Effector CD8-positive, alpha-beta T cell (primary cell): ENCODE results near the gene MROH7.

ENCODE experiments used
- DNase-seq: peaks from one replicate; lab custom pipeline; 2025; lab: John Stamatoyannopoulos, UW

MROH7 gene

DNA sequence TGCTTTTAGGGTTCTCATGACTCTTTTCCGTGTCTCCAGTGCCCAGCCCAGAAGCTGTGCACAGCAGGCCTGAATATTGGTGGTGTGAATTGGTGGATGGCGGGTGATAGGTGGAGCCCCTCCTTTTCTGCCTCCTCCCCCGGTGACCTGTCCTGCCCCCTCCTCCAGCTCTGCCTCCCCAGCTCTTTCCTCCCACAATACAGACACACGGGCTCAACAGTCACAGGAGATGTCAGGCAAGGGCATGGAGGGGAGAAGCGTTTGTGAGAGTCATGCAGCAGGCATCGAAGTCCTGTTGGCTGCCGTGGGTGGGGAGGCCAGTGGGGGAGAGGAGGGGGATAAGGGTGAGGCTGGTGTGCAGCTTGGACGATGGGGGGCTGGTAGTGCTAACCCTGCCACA is 56.8 kb downstream of the MROH7 start:
- no peak for DNase-seq

DNA sequence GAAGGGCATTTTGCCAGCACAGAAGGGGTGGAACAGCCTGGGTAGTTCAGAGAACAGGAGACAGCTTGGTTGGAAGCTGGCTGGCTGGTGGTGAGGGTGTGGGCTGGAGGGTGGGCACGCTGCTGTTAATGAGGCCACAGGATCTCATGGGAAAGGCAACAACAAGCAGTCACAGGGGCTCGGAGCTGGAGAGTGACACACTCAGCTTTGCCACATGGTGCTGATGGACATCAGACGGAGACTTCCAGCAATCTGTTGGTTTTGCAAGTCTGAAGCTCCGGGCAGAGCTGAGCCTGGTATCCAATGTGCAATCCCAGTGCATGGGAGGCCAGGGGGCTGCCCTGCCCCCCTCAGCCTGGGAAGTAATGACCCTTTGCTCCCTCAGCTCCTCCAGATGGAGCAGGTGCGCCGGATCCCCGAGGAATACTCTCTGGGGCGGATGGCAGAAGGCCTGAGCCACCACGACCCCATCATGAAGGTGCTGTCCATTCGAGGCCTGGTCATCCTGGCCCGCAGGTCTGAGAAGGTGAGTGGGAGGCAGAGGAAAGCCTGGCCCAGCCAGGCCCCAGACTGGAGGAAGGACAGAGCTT is 58.4 kb downstream of the MROH7 start:
- no peak for DNase-seq

DNA sequence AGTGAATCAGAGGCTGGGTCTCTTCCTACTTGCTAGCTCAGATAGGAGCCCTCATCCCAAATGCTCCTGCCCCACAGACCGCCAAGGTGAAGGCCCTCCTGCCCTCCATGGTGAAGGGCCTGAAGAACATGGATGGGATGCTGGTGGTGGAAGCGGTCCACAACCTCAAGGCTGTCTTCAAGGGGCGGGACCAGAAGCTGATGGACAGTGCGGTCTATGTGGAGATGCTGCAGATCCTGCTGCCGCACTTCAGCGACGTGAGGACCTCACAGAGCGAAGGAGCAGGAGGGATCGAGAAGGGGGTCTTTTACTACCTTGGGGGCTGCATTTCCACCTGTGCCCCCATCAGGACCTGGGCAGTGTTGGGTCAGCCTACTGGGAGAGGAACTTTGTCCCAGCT is 59.5 kb downstream of the MROH7 start:
- no peak for DNase-seq

DNA sequence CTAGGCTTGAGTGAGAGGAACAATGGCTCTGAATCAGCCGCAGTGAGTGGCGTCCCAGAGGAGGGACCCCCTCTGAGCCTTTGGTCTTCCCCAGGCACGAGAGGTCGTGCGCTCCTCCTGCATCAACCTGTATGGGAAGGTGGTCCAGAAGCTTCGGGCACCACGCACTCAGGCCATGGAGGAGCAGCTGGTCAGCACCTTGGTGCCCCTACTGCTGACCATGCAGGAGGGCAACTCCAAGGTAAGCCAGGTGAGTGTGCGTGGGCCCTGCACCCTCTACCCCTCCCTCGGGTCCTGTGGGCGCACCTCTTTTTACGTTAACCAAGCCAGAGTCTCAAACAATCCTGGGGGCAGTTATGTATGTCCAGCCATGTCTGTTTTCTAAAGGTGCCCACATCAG is 60.4 kb downstream of the MROH7 start:
- DNase-seq = no peak

DNA sequence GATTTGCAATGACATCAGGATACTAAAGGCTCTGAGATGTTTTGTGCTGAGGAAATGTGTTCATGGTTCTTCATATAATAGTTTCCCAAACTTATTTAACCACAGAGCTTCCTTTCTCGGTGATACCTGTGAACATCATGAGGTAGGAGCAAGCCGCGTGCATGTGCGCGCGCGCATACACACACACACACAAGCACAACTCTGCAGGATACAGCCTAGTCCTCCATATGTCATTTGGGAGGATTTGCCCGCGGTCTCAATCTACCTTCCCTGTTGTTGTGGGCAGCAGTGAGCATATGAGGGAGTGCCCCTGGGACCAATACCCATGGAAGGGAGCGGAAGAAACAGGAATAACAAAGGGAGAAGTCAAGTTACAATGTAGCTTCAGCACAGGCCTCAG is 61.9 kb downstream of the MROH7 start:
- no peak for DNase-seq

DNA sequence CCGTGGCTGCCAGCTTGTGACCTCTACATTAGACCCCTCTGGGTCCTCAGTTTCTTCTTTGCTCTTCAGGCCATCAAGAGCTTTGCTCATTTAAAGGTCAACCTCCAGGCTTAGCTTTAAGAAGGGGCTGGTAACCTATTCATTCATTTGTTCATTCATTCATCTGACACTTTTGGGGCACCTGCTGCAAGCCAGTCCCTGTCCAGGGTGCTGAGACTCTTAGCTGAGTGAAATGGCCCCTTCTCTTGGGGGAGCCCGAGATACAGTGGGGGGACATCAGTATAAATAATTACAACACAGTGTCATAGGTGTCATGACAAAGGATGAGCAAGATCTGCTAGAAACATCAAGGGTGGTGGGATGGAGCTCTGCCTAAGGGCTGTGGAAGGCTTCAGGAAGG is 63.6 kb downstream of the MROH7 start:
- no peak for DNase-seq

DNA sequence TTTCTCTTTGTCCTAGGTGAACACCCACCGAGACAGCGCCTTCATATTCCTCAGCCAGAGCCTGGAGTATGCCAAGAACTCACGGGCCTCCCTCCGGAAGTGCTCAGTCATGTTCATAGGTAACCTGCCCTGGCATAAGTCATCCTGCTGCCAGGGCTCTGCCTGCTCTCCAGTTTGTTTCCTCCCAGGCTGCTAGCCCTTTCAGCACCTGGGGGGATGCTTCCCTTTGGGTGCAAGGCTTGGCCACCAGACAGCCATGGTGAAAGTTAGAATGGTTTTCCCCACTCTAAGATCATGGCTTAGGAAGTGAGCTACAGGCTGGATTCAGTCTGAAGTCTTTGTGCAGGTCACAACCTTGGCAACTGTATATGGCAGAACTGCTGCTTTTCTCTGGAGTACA is 64.8 kb downstream of the MROH7 start:
- DNase-seq = no peak

DNA sequence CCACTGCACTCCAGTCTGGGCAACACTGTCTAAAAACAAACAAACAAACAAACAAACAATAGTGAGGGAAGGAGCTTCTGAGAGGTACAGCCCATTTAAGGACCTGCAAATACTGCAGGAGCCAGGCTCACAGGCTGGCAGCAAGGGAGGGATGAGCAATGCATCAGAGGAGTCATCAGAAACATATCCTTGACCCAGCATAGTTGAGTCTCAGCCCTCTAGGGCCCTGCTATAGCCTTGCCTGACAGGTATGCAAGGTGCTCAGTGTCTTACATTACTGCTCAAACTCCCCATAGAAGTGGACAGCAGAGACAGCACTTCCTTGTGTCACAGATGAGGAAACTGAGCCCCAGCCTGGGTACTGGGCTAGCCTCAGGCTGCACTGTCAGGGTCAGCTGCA is 66.8 kb downstream of the MROH7 start:
- DNase-seq = no peak

DNA sequence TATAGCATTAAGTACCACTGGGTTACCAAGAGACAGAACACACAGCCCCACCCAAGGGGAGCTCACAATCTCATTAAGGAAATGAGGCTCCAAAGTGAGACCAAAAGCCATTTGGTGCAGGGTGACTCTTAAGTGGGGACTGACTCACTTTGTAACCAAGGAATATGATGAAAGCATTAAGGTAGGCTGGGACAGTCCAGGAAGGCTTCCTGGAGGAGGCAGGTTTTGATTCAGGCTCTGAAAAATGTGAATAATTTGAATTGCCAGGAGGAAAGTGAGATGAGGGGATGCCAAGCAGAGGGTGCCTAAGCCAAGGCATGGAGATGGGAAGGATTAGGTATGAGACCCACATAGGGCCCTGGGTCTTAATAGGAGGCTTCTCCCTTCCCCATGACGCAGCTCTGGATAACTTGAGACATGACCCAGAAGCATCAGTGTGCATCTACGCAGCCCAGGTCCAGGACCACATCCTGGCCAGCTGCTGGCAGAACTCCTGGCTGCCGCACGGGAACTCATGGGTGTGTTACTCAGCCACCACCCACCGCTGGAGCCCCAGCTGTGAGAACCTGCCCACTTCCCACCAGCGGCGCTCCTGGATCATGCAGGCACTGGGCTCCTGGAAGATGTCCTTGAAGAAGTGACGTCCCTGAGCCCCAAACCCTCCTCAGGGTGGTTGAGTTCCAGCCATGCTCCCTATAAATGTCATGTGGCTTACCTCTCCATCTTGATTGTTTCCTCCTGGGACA is 68.1 kb downstream of the MROH7 start:
- no peak for DNase-seq

DNA sequence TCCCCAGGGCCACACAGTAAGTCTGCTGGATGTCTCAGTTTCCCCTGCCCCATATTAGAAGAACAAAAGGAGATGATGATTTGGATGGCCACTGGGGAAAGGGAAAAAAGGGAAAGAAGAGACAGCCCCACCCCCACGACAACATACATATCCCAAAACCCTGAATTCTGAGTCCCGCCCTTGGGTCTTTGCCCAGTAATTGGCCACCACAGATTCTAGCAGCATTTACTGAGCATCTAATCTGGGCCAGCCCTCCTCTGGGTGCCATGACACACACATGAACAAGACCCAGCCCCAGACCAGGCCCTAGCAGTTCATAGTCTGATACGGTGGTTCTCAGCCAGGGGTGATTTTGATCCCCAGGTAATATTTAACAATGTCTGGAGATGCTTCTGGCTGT is 68.8 kb downstream of the MROH7 start:
- no peak for DNase-seq

DNA sequence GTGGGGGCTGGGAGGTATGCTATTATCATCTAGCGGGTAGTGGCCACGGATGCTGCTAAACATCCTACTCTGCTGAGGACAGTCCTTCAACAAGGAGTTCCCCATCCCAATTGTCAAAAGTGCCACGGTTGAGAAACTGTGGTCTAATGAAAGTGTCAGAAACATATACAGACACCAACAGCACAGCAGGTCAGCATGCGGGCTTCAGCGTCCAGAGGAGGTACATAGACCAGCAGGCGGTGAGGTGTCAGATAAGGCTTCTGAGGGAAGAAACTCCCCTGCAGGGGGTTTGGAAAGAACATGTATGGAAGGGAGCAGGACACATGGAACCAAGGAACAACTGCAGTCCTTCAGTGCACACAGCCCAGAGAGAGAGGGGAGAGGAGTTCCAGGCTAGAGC is 69.3 kb downstream of the MROH7 start:
- no peak for DNase-seq

DNA sequence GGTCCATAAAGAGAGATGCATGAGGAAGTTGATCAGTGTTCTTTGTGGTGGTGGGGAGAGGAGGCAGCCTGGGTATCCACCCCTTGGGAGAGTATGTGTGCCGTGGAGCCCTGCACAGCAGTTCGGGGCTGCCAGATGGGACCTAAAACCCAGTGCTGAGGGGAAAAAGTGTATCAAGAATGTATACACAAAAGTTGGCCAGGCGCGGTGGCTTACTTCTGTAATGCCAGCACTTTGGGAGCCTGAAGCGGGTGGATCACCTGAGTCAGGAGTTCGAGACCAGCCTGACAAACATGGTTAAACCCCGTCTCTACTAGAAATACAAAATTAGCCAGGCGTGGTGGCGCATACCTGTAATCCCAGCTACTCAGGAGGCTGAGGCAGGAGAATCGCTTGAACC is 70.0 kb downstream of the MROH7 start:
- no peak for DNase-seq

DNA sequence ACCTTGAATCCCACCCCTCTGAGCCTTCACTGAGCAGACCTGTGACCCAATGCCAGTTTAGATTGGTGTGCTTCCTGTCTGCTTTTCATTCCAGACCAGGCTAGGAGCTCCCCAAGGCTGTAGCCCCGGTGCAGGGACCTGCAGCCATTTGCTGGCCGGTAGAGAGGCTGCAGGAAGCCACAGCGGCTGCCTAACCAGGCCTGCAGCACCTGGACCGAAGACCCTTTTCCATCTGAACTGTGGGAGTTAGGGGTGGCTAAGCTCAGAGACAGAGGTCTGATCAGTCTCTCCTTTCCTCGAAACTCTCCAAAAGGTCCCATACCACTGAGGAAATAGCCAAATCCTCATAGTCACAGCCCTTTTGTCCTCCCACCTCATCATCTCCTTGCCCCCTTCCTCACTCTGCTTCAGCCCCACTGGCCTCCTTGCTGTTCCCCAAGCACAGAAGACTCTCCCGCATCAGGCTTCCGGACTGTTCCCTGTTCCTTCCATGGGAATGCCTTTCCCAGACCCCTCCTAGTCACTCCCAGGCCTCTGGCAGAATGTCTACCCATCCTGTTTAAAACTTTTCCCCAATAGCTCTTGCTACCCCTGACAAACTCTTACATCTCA is 73.4 kb downstream of the MROH7 start:
- no peak for DNase-seq

DNA sequence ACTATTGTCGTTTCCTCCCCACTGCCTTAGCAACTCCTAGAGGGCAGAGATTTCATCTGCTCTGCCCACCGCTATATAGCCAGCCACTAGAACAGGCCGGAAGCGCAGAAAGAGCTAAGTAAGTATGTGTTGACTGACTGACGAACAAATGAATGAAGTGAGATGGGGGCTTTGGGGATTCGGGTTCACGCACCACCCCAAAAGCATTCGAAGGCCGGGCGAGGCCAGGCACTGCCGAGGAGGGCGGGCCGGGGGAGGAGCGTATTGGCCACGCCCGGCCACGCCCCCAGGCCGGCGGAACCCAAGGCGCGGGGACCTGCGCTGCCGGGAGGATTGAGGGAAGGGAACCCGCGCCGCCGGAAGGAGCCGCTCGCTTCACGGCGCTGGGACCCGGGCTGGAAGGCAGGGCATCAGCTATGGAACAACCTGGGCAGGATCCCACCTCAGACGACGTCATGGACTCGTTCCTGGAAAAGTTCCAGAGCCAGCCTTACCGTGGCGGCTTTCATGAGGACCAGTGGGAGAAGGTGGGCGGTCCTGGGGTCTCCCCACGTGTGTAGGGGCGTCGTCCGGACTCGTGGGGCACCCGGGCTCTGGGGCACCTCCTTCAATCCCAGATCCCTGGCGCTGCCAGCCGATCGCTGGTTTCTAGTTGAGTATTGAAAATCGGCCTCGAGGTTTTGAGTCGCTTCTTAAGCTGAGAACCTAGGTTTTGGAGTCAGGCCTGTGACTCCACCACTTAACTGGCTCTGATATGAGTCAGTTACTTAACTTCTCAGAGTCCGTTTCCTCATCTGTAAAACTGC is 74.1 kb downstream of the MROH7 start, which contains the start of gene TTC4:
Gene TTC4 (plus strand): TSS at position 369 of the 806 bp plus-strand sequence. CDS start 48 bp downstream, at position 417.
- peak; percentile 72 for DNase-seq

DNA sequence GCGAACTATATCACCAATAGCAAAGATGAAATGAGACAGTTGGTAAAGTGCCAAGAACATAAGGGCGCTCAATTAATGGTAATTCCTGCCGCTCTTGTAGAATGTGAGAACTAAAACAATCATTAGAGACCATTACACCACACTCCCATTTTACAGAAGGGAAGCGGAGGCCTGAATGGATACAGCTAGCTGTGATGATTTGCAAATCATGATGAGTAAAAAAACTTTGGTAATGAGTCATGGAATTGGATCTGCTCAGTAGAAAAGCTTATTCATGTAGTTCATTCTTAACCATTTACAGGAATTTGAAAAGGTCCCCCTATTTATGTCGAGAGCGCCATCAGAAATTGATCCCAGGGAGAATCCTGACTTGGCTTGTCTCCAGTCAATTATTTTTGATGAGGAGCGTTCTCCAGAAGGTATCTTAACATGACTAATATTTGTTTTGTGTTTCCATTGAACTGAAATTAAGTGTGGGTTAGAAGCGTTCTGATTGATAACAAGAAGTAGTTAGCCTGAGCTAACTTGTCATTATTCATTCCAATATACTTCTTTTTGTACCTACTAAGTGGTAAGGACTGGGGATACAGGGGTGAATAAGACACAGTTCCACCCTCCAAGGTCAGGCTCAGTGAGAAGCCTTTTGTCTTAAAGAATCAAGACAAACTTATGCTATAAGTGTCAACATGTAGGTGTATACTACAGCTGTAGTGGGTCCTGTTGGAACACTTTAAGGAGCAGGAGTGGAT is 74.9 kb downstream of the MROH7 start:
- no peak for DNase-seq

DNA sequence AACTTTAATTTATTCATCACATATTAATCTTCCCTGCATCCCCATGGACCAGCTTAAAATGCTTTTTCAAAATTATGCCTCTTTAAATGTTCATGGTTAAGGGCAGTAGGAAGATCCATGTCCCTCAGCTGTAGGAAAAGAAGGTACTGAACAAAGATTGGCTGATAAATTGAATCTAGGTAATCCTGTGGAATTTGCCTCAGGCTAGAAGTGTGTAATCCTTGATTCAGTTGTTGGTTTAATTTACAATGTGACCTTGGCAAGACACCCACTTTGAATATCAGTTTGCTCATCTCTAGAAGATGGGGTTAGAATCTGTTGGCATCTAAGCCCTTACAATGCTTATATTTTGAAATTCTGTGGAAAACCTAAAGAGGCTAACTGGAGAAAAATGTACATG is 80.1 kb downstream of the MROH7 start:
- DNase-seq = no peak

DNA sequence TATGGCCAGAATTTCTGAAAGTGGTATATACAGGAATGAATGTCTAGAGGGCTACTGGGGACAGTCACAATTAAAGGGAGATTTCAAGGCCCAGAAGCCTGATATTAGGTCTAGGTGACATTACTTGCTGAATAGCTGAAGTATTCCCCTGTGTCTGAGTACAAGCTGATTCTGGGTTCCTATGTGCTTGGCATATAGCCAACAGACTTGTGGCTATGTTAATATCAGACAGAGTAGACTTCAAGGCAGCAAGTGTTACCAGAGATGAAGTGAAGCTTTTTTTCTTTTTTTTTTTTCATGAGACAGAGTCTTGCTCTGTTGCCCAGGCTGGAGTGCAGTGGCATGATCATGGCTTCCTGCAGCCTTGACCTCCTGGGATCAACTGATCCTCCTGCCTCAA is 82.4 kb downstream of the MROH7 start:
- no peak for DNase-seq

DNA sequence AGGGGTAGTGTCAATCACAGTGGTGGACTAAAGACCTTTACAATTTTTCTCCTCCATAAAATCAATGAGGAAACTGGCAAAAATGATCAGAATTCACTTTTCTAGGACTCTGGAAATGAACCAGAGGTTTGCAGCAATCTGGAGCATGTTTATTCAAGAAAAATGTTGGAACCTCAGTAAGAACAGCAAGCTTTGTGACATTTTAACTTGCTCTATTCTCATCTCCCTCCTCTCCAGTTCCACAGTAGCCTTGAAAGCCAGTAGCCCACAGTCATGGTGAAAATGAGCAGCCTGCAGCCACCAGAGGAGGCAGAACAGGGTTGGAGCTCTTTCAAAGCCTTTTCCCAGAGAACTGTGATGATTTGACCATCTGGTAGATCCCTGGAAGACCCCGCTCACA is 83.2 kb downstream of the MROH7 start:
- DNase-seq = no peak

DNA sequence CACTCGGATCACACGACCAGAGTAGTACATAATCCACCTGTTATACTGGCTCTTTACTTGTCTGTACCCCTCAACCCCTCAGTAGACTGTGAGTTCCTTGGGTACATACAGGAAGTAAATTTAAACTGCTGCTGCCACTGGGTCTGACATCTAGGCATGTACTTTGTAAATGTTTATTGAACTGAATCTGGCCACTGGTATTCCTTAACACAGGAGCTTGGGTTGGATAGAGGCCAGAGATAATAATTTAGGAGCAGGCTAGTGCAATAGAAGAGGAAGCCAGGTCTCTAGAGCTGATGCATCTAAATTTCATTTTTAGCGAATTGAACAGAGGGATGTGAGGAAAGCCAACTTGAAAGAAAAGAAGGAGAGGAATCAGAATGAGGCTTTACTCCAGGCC is 86.4 kb downstream of the MROH7 start:
- no peak for DNase-seq

DNA sequence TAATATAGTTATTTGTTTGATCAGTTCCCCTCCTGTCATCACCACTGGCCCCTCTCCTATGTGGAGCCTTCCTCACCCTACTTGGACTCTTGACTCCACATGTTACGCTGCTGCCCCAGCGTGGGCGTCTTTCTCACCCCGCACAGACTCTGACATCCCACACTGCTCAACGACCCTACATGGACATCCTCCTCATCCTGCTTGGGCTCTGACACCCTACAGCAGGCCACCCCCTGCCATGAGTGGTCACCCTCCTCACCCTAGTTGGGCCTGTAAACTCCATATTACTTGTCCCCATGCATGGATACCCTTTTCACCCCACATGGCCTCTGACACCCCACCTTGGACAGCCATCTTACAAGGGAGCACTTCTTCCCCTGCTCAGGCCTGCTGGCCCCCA is 95.1 kb downstream of the MROH7 start:
- DNase-seq = no peak

DNA sequence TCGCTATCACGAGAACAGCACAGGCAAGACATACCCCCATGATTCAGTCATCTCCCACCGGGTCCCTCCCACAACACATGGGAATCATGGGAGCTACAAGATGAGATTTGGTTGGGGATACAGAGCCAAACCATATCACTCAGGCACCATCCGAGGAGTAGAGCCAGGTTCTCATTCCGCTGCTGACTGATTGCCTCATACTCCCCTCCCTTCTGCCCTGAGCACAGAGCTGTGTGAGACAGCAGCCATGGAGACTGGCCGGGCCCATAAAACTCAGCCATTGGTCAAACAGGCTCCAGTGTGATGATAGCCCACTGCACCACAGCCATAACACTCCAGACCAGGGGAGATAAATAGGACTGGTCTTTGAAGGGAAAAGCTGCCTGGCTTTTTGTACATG is 96.7 kb downstream of the MROH7 start:
- DNase-seq = no peak

DNA sequence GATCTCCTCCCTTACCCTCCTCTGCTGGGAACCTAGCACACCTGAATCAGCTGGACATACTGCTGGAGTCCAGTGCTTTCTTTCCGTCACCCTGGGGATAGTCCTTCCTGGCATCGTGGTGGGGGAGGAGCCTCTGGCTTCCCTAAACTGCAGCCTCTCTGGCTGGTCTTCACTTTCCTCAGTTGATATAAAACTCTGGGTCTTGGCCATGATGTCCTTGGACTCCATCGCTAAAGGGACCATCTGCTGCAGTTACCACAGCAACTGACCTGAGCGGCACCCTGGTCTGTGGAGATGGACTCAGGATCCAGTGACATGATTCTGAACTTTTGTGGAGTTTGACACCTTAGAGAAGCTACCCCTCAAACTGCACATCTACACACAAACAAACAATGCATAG is 99.9 kb downstream of the MROH7 start:
- no peak for DNase-seq
